Measurements from ENCODE around the gene USP2.
"Not testable (repeated sequence)": the region's sequence is repeated elsewhere in the genome, so short reads cannot be mapped to it uniquely, and the experiment has no call there.

Gene USP2

GRCh38 chr11:119406005-119406404 is 24.5 kb upstream of the USP2 start:
- Histone ChIP-seq H3K27me3 (replicated peaks; ENCODE audit: insufficient read depth, low read length) (no peaks in the 10 kb centered on the region), H3K27ac (ENCODE audit: low read length) (no peak overlapping the region), H3K36me3 (replicated peaks; ENCODE audit: insufficient read depth, low read length) (no peaks in the 10 kb centered on the region), H2AFZ (ENCODE audit: low read length) (no peak overlapping the region), H3K4me3 (ENCODE audit: low read length) (no peak overlapping the region), H3K9me3 (replicated peaks; ENCODE audit: insufficient read depth, low read length) (no peaks in the 10 kb centered on the region), H3F3A (ENCODE audit: insufficient read depth, low read length) (no peaks in the 10 kb centered on the region), H3K4me1 (ENCODE audit: low read length) (no peaks in the 10 kb centered on the region), H3K79me2 (ENCODE audit: low read length) (no peaks in the 10 kb centered on the region), H3K4me2 (ENCODE audit: low read depth, low read length) (no peak overlapping the region), H3K9ac (ENCODE audit: low read length) (no peak overlapping the region), H3K9me2 (replicated peaks; ENCODE audit: insufficient read depth, low read length) (no peaks in the 10 kb centered on the region), H4K20me1 (ENCODE audit: insufficient read depth, low read length) (no peaks in the 10 kb centered on the region)
- no peak for DNase-seq
- no peak for TF ChIP-seq EZH2 (optimal IDR thresholded peaks at IDR 0.05; ENCODE audit: low read depth, low read length)
- no peak for TF ChIP-seq EZH2phosphoT487 (IDR thresholded peaks at IDR 0.05; ENCODE audit: low read length)
- TF ChIP-seq, protein P1, sequence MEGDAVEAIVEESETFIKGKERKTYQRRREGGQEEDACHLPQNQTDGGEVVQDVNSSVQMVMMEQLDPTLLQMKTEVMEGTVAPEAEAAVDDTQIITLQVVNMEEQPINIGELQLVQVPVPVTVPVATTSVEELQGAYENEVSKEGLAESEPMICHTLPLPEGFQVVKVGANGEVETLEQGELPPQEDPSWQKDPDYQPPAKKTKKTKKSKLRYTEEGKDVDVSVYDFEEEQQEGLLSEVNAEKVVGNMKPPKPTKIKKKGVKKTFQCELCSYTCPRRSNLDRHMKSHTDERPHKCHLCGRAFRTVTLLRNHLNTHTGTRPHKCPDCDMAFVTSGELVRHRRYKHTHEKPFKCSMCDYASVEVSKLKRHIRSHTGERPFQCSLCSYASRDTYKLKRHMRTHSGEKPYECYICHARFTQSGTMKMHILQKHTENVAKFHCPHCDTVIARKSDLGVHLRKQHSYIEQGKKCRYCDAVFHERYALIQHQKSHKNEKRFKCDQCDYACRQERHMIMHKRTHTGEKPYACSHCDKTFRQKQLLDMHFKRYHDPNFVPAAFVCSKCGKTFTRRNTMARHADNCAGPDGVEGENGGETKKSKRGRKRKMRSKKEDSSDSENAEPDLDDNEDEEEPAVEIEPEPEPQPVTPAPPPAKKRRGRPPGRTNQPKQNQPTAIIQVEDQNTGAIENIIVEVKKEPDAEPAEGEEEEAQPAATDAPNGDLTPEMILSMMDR (IDR thresholded peaks at IDR 0.05; ENCODE audit: low read length), result no peak

- not testable (repeated sequence) for H3K9ac ChIP-seq (ENCODE audit: low read length); H3K36me3 ChIP-seq (replicated peaks; ENCODE audit: insufficient read depth, low read length); H3K9me3 ChIP-seq (replicated peaks; ENCODE audit: insufficient read depth, low read length); H3K9me2 ChIP-seq (replicated peaks; ENCODE audit: insufficient read depth, low read length); H4K20me1 ChIP-seq (ENCODE audit: insufficient read depth, low read length); H3K4me2 ChIP-seq (ENCODE audit: low read depth, low read length); H3K27me3 ChIP-seq (replicated peaks; ENCODE audit: insufficient read depth, low read length); H3K27ac ChIP-seq (ENCODE audit: low read length); H3K79me2 ChIP-seq (ENCODE audit: low read length); H3K4me1 ChIP-seq (ENCODE audit: low read length); H3K4me3 ChIP-seq (ENCODE audit: low read length); H3F3A ChIP-seq (ENCODE audit: insufficient read depth, low read length); DNase-seq; H2AFZ ChIP-seq (ENCODE audit: low read length)
These were observed 24.0 kb upstream of the USP2 start for GRCh38 chr11:119405448-119405847.

DNA sequence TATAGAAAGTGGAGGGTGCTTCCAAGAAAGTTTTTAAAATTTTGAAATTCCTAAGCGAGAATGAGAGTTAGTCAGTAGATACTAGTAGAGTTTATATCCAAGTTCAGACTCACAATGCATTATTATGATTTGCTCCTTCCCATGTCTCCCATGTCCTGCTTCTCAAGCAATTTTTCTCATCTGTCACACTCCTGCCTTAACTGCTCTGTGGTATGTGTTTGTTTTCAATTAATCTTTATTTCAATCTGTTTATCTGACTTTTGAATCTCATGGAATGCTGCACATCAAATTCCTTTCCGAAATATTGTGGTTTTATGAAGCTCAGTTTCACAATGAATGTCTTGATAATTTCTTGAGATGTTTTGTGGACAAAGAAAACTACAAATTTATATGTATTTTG is 23.4 kb upstream of the USP2 start:
- Histone ChIP-seq H3K4me2 (ENCODE audit: low read depth, low read length) (no peak overlapping the region), H3K79me2 (ENCODE audit: low read length) (no peaks in the 10 kb centered on the region), H3K27ac (ENCODE audit: low read length) (no peak overlapping the region), H3K4me3 (ENCODE audit: low read length) (no peak overlapping the region), H3K9me2 (replicated peaks; ENCODE audit: insufficient read depth, low read length) (no peaks in the 10 kb centered on the region), H2AFZ (ENCODE audit: low read length) (no peak overlapping the region), H3F3A (ENCODE audit: insufficient read depth, low read length) (no peaks in the 10 kb centered on the region), H3K9me3 (replicated peaks; ENCODE audit: insufficient read depth, low read length) (no peaks in the 10 kb centered on the region), H4K20me1 (ENCODE audit: insufficient read depth, low read length) (no peaks in the 10 kb centered on the region), H3K36me3 (replicated peaks; ENCODE audit: insufficient read depth, low read length) (no peaks in the 10 kb centered on the region), H3K9ac (ENCODE audit: low read length) (no peak overlapping the region), H3K27me3 (replicated peaks; ENCODE audit: insufficient read depth, low read length) (no peaks in the 10 kb centered on the region), H3K4me1 (ENCODE audit: low read length) (no peaks in the 10 kb centered on the region)
- DNase-seq, result no peak
- TF ChIP-seq EZH2 (optimal IDR thresholded peaks at IDR 0.05; ENCODE audit: low read depth, low read length) (no peak), EZH2phosphoT487 (IDR thresholded peaks at IDR 0.05; ENCODE audit: low read length) (no peak)
- TF ChIP-seq, protein P1 (IDR thresholded peaks at IDR 0.05; ENCODE audit: low read length), result no peak

- no peaks in the 10 kb centered on the region for H3F3A ChIP-seq (ENCODE audit: insufficient read depth, low read length)
- no peak overlapping the region for H3K27ac ChIP-seq (ENCODE audit: low read length)
- H3K4me1 ChIP-seq (ENCODE audit: low read length), result no peaks in the 10 kb centered on the region
- no peaks in the 10 kb centered on the region for H4K20me1 ChIP-seq (ENCODE audit: insufficient read depth, low read length)
- no peaks in the 10 kb centered on the region for H3K79me2 ChIP-seq (ENCODE audit: low read length)
- no peak for DNase-seq
- TF ChIP-seq EZH2 (optimal IDR thresholded peaks at IDR 0.05; ENCODE audit: low read depth, low read length), result no peak
- TF ChIP-seq, protein P1 (IDR thresholded peaks at IDR 0.05; ENCODE audit: low read length), result no peak
- no peak for TF ChIP-seq EZH2phosphoT487 (IDR thresholded peaks at IDR 0.05; ENCODE audit: low read length)
- no peaks in the 10 kb centered on the region for H3K9me3 ChIP-seq (replicated peaks; ENCODE audit: insufficient read depth, low read length)
- H3K27me3 ChIP-seq (replicated peaks; ENCODE audit: insufficient read depth, low read length), result no peaks in the 10 kb centered on the region
- no peaks in the 10 kb centered on the region for H3K9me2 ChIP-seq (replicated peaks; ENCODE audit: insufficient read depth, low read length)
- no peak overlapping the region for H2AFZ ChIP-seq (ENCODE audit: low read length)
- H3K36me3 ChIP-seq (replicated peaks; ENCODE audit: insufficient read depth, low read length), result no peaks in the 10 kb centered on the region
- no peak overlapping the region for H3K9ac ChIP-seq (ENCODE audit: low read length)
- H3K4me3 ChIP-seq (ENCODE audit: low read length), result no peak overlapping the region
- H3K4me2 ChIP-seq (ENCODE audit: low read depth, low read length), result no peak overlapping the region
These were observed 21.5 kb upstream of the USP2 start for GRCh38 chr11:119403021-119403420.
